GM21737 (cell line): ENCODE data around the gene PGBD5.
"Not testable (repeated sequence)": the region's sequence is repeated elsewhere in the genome, so short reads cannot be mapped to it uniquely, and the experiment has no call there.

Experiments used
- ATAC-seq: cut with Tn5 transposase; IDR thresholded peaks from one replicate; pipeline ENCODE4 v1.9.1; 2021; ENCODE audit warnings: mild to moderate bottlenecking, moderate library complexity; ENCODE audit not compliant: unreplicated experiment

Gene PGBD5

GRCh38 chr1:230425252-230426091, 660 bp downstream of the PGBD5 start:
- no peak for ATAC-seq

DNA sequence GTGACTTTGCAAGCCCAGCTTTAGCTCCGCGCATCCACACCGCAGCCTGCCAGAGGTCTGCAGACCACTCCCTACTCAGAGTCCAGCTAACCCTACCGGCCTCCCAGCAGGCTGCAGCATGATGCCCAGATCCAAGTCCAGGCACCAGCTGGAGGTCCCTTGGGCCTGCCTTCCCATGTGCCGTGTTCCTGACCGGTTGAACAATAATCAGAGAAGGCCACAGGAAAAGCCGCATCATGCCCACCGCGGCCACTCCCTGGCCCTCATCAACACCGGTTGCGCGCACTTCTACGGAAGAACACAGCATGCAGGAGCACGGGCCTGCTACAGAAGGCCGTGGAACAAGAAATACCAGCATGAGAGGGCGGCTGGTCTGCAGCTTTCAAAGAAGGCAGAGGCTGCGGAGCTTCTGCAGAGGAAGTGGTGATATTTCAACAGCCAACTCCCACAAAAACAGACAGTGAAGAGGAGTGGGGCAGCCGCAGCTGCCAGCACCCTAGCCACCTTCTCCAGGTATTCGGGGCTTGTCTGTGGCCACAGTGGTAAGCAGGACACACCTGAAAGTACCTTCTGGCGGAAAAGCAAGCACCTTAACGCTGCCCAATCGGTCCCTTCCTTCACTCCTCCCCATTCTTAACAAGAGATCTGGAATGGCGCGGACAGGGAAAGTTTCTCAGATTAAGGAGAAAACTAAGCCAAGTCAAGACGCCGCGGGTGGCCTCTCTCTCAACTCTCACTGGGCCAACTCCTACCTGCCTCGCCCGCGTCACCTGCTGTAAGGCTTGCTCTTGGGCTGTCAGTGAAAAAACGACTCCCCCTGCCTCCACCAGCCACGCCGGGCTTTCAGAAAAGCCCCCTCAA, 1.5 kb downstream of the PGBD5 start:
- no peak for ATAC-seq

DNA sequence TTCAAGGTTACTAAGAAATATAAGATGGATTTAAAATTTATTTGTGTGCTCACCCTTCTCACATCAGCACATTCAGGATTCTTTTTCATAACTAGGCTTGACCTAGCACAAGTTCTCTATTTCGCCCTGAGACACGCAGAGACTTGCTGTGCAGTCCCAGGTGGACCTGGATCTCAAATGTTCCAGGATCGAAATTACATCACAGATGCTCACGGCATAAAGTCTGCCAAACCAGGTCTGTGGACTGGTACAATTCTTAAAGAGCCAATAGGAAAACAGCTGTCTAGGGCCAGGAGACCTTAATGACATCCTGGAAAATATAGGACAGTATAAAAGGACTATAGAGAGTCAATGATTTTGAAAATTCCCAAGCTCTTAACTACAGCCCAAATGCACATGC, 2.2 kb downstream of the PGBD5 start:
- ATAC-seq: no peak

GRCh38 chr1:230423261-230423660, 2.9 kb downstream of the PGBD5 start:
- ATAC-seq: no peak

GRCh38 chr1:230422221-230422981, 3.7 kb downstream of the PGBD5 start:
- ATAC-seq: no peak

GRCh38 chr1:230421481-230421880, 4.7 kb downstream of the PGBD5 start:
- ATAC-seq: no peak

- ATAC-seq: not testable (repeated sequence)
These were observed 5.8 kb downstream of the PGBD5 start for GRCh38 chr1:230420372-230420771.

DNA sequence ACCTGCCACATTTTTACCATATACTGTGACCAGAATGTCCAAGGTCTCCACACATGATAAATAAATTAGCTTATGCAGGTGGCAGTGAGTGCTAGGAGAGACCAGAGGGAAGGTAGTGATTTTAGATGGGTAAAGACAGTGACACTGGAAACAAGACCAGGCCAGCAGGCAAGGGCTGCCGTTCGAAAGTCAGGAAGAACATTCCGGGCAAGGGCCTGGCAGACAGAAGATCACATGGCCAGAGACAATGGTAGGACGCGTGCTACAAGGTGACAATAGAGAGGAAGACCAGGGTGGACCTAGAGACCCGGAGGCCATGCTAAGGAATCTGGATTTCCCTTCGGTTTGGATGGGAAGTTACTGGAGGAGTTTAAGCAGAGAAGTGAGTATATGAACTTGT, 9.7 kb downstream of the PGBD5 start:
- ATAC-seq: no peak

GRCh38 chr1:230415405-230416132, 10.6 kb downstream of the PGBD5 start:
- ATAC-seq: no peak

- ATAC-seq: no peak
These were observed 11.4 kb downstream of the PGBD5 start for GRCh38 chr1:230414694-230415093.

GRCh38 chr1:230414102-230414501, 12.0 kb downstream of the PGBD5 start:
- no peak for ATAC-seq

DNA sequence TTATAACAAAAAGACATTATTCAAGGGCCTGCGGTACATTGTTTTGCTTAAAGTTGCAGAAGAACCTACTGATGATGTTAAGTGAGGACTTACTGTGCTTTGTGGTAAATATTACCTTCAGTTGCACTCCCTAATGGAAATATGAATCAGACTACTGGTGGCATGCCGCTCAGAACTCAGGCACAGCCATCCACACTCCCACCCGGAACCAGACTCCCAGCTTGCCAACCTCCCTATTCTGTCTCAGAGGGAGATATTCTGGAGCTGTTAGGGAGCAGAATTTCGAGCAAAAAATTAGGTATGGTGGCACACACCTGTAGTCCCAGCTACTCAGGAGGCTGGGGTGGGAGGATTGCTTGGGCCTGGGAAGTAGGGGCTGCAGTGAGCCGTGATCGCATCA, 13.1 kb downstream of the PGBD5 start:
- no peak for ATAC-seq

GRCh38 chr1:230408971-230409370, 17.2 kb downstream of the PGBD5 start:
- ATAC-seq: no peak

DNA sequence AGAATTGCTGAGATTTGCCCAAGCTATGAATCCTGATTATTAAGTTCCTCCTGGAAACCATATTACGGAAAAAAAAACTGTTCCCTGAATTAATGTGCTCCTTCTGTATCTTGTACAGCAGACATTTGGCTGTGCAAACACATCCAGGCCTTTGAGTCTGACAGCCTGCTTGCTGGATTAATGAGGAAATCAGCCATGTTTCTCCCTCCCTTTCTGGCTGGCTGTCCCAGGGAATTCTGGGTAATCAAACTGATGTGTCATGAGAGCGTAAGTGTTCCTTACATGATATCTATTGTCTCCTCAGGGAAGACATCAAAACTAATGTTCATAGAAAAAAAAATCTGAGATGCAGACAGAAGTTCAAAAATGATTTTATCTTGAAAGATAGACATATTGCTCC, 18.8 kb downstream of the PGBD5 start:
- ATAC-seq: no peak

- not testable (repeated sequence) for ATAC-seq
These were observed 19.4 kb downstream of the PGBD5 start for GRCh38 chr1:230406727-230407126.

GRCh38 chr1:230403442-230403841, 22.7 kb downstream of the PGBD5 start:
- ATAC-seq: no peak

DNA sequence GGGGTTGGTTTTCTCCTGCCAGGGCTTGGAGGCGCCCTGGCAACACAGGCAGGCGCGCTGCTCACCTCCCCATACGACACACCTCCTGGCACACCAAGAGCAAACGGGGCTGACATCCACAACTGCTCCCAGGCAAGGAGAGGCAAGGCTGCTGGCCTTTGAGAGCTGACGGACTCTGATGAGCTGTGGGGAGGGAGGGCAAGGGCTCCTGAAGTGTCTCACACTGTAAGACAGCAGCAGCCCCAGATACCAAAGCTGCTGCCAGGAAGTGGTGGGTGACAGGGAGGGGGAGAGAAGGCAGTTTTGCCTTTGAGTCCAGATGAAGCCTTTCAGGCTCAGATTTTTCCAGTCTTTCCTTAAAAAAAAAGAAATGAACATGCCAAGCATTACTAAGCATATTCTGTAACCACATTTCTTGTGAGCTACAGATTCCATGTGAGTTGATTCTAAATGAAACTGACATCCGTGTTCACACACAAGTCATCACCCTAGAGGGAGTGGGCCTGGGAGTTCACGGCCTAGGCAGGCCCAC, 24.3 kb downstream of the PGBD5 start:
- no peak for ATAC-seq

- ATAC-seq: no peak
These were observed 25.0 kb downstream of the PGBD5 start for GRCh38 chr1:230401101-230401500.

DNA sequence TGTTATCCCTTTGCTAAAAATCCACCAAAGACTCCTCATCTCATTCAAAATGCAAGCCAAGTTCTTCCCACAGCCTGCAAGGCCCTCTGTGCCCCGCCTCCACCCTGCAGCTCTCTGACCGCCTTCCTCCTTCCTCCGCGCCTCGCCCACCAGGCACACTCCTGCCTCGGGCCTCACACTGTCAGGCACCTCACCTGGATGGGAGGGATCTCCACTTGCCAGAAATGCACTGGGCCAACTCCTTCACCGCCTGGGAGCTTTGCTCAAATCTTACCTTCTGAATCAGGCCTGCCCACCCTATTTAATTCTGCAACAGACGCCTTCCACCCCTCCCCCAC, 26.2 kb downstream of the PGBD5 start:
- no peak for ATAC-seq

- no peak for ATAC-seq
These were observed 26.7 kb downstream of the PGBD5 start for GRCh38 chr1:230399321-230400006.
